Measurements from ENCODE around the gene RAPGEF4. TPM values are rescaled to one million over a fixed set of nuclear protein-coding genes. Genes with fewer than 3 reads are reported as not detected.
"Not testable (repeated sequence)": the region's sequence is repeated elsewhere in the genome, so short reads cannot be mapped to it uniquely, and the experiment has no call there.

RAPGEF4 gene
- total RNA-seq, 4 donors from 2014 or later = 2.8 to 73.4 (median 6.9) TPM

- DNase-seq = no peak
- Histone ChIP-seq H3K9me3 (no peaks in the 10 kb centered on the region), H3K36me3 (no peaks in the 10 kb centered on the region), H3K27me3 (peaks cover 0 to 5% of the 10 kb centered on the region in 2 donors), H3K4me3 (no peak overlapping the region), H3K27ac (no peak overlapping the region), H3K4me1 (peaks cover 0 to 7% (median under 1%) of the 10 kb centered on the region in 4 donors)
- no peak for TF ChIP-seq CTCF (IDR thresholded peaks at IDR 0.05)
- no peak for TF ChIP-seq POLR2A (IDR thresholded peaks at IDR 0.05)
These were observed 5.2 kb downstream of the RAPGEF4 start for GRCh38 chr2:172740856-172741255.

- H3K9me3 ChIP-seq = no peaks in the 10 kb centered on the region
- DNase-seq = no peak
- H3K27ac ChIP-seq = no peak overlapping the region
- H3K4me3 ChIP-seq = no peak overlapping the region
- no peaks in the 10 kb centered on the region for H3K27me3 ChIP-seq
- H3K4me1 ChIP-seq = no peaks in the 10 kb centered on the region
- H3K36me3 ChIP-seq = no peaks in the 10 kb centered on the region
- no peak for TF ChIP-seq POLR2A (IDR thresholded peaks at IDR 0.05)
- no peak for TF ChIP-seq CTCF (IDR thresholded peaks at IDR 0.05)
These were observed 7.4 kb downstream of the RAPGEF4 start for GRCh38 chr2:172742931-172743540.

GRCh38 chr2:172743898-172744297, 8.3 kb downstream of the RAPGEF4 start:
- DNase-seq = no peak
- H3K27me3 ChIP-seq = no peaks in the 10 kb centered on the region
- no peak overlapping the region for H3K27ac ChIP-seq
- TF ChIP-seq POLR2A (IDR thresholded peaks at IDR 0.05) = no peak
- no peak for TF ChIP-seq CTCF (IDR thresholded peaks at IDR 0.05)
- H3K9me3 ChIP-seq = no peaks in the 10 kb centered on the region
- H3K4me1 ChIP-seq = no peaks in the 10 kb centered on the region
- H3K36me3 ChIP-seq = no peaks in the 10 kb centered on the region
- no peak overlapping the region for H3K4me3 ChIP-seq

- Histone ChIP-seq H3K36me3 (no peaks in the 10 kb centered on the region), H3K27ac (no peak overlapping the region), H3K27me3 (no peaks in the 10 kb centered on the region), H3K4me3 (no peak overlapping the region), H3K9me3 (no peaks in the 10 kb centered on the region), H3K4me1 (no peaks in the 10 kb centered on the region)
- DNase-seq = no peak
- no peak for TF ChIP-seq CTCF (IDR thresholded peaks at IDR 0.05)
- TF ChIP-seq POLR2A (IDR thresholded peaks at IDR 0.05) = no peak
These were observed 10.0 kb downstream of the RAPGEF4 start for GRCh38 chr2:172745636-172746035.

GRCh38 chr2:172748543-172748942, 12.9 kb downstream of the RAPGEF4 start:
- not testable (repeated sequence) for DNase-seq, H3K36me3 ChIP-seq, H3K27me3 ChIP-seq, H3K9me3 ChIP-seq, H3K4me1 ChIP-seq, H3K27ac ChIP-seq, H3K4me3 ChIP-seq

GRCh38 chr2:172749388-172749787, 13.7 kb downstream of the RAPGEF4 start:
- TF ChIP-seq CTCF (IDR thresholded peaks at IDR 0.05) = no peak
- no peak for TF ChIP-seq POLR2A (IDR thresholded peaks at IDR 0.05)
- H3K4me3 ChIP-seq = no peak overlapping the region
- no peaks in the 10 kb centered on the region for H3K27me3 ChIP-seq
- H3K4me1 ChIP-seq = no peaks in the 10 kb centered on the region
- H3K27ac ChIP-seq = no peak overlapping the region
- no peak for DNase-seq
- no peaks in the 10 kb centered on the region for H3K36me3 ChIP-seq
- H3K9me3 ChIP-seq = no peaks in the 10 kb centered on the region

Measured in Peyer's patch (tissue), 4 donors.